Psoas muscle (tissue), 8 donors: Measurements from ENCODE around the gene DSG2. TPM values are rescaled to one million over a fixed set of nuclear protein-coding genes. Genes with fewer than 3 reads are reported as not detected.

Experiments
- ATAC-seq, 4 donors: fragments of 200-7000 bp; cut with Tn5 transposase; one replicate each; pipeline ENCODE4 v1.9.1; 2020; ENCODE audit warnings: moderate library complexity in 3 of 4, mild to moderate bottlenecking in 2 of 4
- DNase-seq, 2 donors: peaks; one replicate each; pipeline ENCODE4 v3.0.0-alpha.2; 2020
- H3K27ac ChIP-seq: fragments of 200-600 bp; one replicate; pipeline ENCODE4 v1.8.0; 2022
- H3K27me3 ChIP-seq, 3 donors: fragments of 200-600 bp in 1 of 3; one replicate each; pipeline versions ENCODE4 v1.6.1 to v1.8.0; 2013 to 2022; ENCODE audit warnings: low read length in 2 of 3, mild to moderate bottlenecking in 2 of 3, moderate library complexity in 1 of 3; ENCODE audit not compliant: insufficient read depth in 3 of 3
- H3K36me3 ChIP-seq, 2 donors: fragments of 200-600 bp in 1 of 2; one replicate each; pipeline versions ENCODE4 v1.6.1 to v1.8.0; 2013 to 2022; ENCODE audit warnings: low read depth in 1 of 2, mild to moderate bottlenecking in 1 of 2, moderate library complexity in 1 of 2; ENCODE audit not compliant: insufficient read depth in 1 of 2
- H3K4me1 ChIP-seq: fragments of 200-600 bp; one replicate; pipeline ENCODE4 v1.8.0; 2022
- H3K4me3 ChIP-seq: fragments of 200-600 bp; one replicate; pipeline ENCODE4 v1.8.0; 2022; ENCODE audit warnings: mild to moderate bottlenecking
- H3K9me3 ChIP-seq: fragments of 200-600 bp; one replicate; pipeline ENCODE4 v1.8.0; 2022
- CTCF ChIP-seq: fragments of 200-600 bp; IDR thresholded peaks from one replicate; pipeline ENCODE4 v1.8.0; 2022; ENCODE audit warnings: antibody characterized with exemption
- WGBS, 3 donors: extraction: QIAGEN DNeasy Blood & Tissue Kit; methylation state at CpG; one replicate each; pipeline versions ENCODE4 v1.1.6 to v1.1.7; 2013; 5-methylcytosine and 5-hydroxymethylcytosine counted together
- intact Hi-C, 2 donors: fragments of 100-400 bp; cut with DNase I; formaldehyde crosslinking; loops; one replicate each; pipeline versions ENCODE4 v1.11.0 to v1.14.2; 2022
- polyA plus RNA-seq, 3 donors: library from polyadenylated mRNA; stranded (reverse); fragments of 200-250 nt; gene quantifications; one replicate each; pipeline ENCODE4 v1.2.3, GENCODE V29; 2013
- total RNA-seq, 4 donors: library from RNA; stranded (reverse); fragmentation: NEBNext Ultra II Directional in 2 of 4; extraction: Animal tissue kit (Norgen Biotek cat#: 25700) in 2 of 4; gene quantifications; one replicate each; pipeline versions ENCODE4 v1.2.1 to v1.2.4, GENCODE V29; 2021 to 2023
- donor health status: healthy with polysubstance abuse.
- donor health status: DM: no; HTN: no; CAD: no; lungs with moderate emphysema.
- donor health status: Bipolar disorder and iron deficiency.
- donor health status: healthy.
- donor health status: DM: yes; HTN: yes; CAD: no.
- donor health status: DM: no; HTN: no; CAD: no.
- donor health status: DM: no; HTN: no; CAD: no.
- donor health status: DM: yes; HTN: yes; CAD: no.

The DSG2 gene
- total and polyA plus RNA-seq, 7 donors = 0.33 to 1.8 (median 0.93) TPM

- intact Hi-C loops = no loop called here
- ATAC-seq (no peak), DNase-seq (no peak)
- Histone ChIP-seq H3K9me3 (no peaks in the 10 kb centered on the region), H3K4me3 (no peak overlapping the region), H3K27me3 (no peaks in the 10 kb centered on the region), H3K4me1 (no peaks in the 10 kb centered on the region), H3K27ac (no peak overlapping the region), H3K36me3 (no peaks in the 10 kb centered on the region)
- 80 to 81% (median 80%) methylated on average over 3 of the region's 3 CpGs for WGBS, 3 donors
- TF ChIP-seq CTCF = no peak
Observed at GRCh38 chr18:31575515-31576257, 77.7 kb downstream of the DSG2 start.

- H3K27me3 ChIP-seq = no peaks in the 10 kb centered on the region
- 48 to 60% (median 53%) methylated on average over 4 of the region's 4 CpGs for WGBS, 3 donors
- H3K9me3 ChIP-seq = no peaks in the 10 kb centered on the region
- no peak for DNase-seq
- no peak overlapping the region for H3K4me3 ChIP-seq
- intact Hi-C loops = no loop called here
- no peaks in the 10 kb centered on the region for H3K4me1 ChIP-seq
- no peak for ATAC-seq
- TF ChIP-seq CTCF = no peak
- no peak overlapping the region for H3K27ac ChIP-seq
- no peaks in the 10 kb centered on the region for H3K36me3 ChIP-seq
Observed at GRCh38 chr18:31576670-31577069, 78.7 kb downstream of the DSG2 start.

- H3K4me3 ChIP-seq = no peak overlapping the region
- intact Hi-C loops = no loop called here
- ATAC-seq (no peak), DNase-seq (no peak)
- no peaks in the 10 kb centered on the region for H3K27me3 ChIP-seq
- WGBS, 3 donors = 36 to 66% (median 48%) methylated on average over 1 of the region's 1 CpG
- no peaks in the 10 kb centered on the region for H3K36me3 ChIP-seq
- no peaks in the 10 kb centered on the region for H3K9me3 ChIP-seq
- H3K27ac ChIP-seq = no peak overlapping the region
- no peak for TF ChIP-seq CTCF
- H3K4me1 ChIP-seq = no peaks in the 10 kb centered on the region
Observed at GRCh38 chr18:31577195-31577594, 79.2 kb downstream of the DSG2 start.

- Histone ChIP-seq H3K4me1 (no peaks in the 10 kb centered on the region), H3K36me3 (no peaks in the 10 kb centered on the region), H3K9me3 (no peaks in the 10 kb centered on the region), H3K27me3 (no peaks in the 10 kb centered on the region), H3K4me3 (no peak overlapping the region), H3K27ac (no peak overlapping the region)
- intact Hi-C loops = no loop called here
- ATAC-seq (no peak), DNase-seq (no peak)
- 91 to 94% (median 92%) methylated on average over 4 of the region's 4 CpGs for WGBS, 3 donors
- no peak for TF ChIP-seq CTCF
Observed at GRCh38 chr18:31578126-31578525, 80.1 kb downstream of the DSG2 start.

GRCh38 chr18:31579375-31579774 is 81.4 kb downstream of the DSG2 start:
- Histone ChIP-seq H3K27me3 (no peaks in the 10 kb centered on the region), H3K4me3 (no peak overlapping the region), H3K4me1 (no peaks in the 10 kb centered on the region), H3K9me3 (no peaks in the 10 kb centered on the region), H3K27ac (no peak overlapping the region), H3K36me3 (no peaks in the 10 kb centered on the region)
- WGBS, 3 donors = 96 to 97% (median 97%) methylated on average over 2 of the region's 2 CpGs
- DNase-seq (no peak), ATAC-seq (no peak)
- TF ChIP-seq CTCF = no peak
- intact Hi-C loops = no loop called here
